ENCODE data around the gene PDE8B. TPM values are rescaled to one million over a fixed set of nuclear protein-coding genes. Genes with fewer than 3 reads are reported as not detected.
"Not testable (repeated sequence)": the region's sequence is repeated elsewhere in the genome, so short reads cannot be mapped to it uniquely, and the experiment has no call there.

Gene PDE8B
- total RNA-seq, 1 donor from 2014 or later, result 0.33 TPM

DNA sequence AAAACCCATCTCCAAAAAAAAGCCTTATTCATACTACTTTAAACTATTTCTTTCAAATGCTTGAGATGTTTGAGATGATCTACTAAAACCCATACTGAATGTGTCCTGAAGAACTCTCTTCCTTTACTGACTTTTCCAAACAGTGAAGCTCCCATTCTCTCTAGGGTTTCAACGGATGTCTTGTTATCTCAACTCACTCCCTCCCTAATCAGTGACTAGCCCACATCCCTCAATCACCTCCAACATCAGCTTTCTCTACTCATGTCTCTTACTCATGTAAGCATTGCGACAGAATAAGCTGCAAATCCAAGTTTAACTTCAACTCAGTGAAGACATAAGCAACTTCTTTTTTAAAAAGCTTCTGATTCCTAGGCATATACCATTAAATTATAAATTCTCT is 239.5 kb downstream of the PDE8B start:
- Histone ChIP-seq H3K27me3 (ENCODE audit: control insufficient read depth, insufficient read depth, low read length) (no peaks in the 10 kb centered on the region), H3K4me3 (ENCODE audit: low read depth, low read length) (no peak overlapping the region), H3K36me3 (ENCODE audit: control insufficient read depth, insufficient read depth, low read length) (no peaks in the 10 kb centered on the region)
- no peak for DNase-seq (ENCODE audit: low read depth)
- TF ChIP-seq, protein P1, sequence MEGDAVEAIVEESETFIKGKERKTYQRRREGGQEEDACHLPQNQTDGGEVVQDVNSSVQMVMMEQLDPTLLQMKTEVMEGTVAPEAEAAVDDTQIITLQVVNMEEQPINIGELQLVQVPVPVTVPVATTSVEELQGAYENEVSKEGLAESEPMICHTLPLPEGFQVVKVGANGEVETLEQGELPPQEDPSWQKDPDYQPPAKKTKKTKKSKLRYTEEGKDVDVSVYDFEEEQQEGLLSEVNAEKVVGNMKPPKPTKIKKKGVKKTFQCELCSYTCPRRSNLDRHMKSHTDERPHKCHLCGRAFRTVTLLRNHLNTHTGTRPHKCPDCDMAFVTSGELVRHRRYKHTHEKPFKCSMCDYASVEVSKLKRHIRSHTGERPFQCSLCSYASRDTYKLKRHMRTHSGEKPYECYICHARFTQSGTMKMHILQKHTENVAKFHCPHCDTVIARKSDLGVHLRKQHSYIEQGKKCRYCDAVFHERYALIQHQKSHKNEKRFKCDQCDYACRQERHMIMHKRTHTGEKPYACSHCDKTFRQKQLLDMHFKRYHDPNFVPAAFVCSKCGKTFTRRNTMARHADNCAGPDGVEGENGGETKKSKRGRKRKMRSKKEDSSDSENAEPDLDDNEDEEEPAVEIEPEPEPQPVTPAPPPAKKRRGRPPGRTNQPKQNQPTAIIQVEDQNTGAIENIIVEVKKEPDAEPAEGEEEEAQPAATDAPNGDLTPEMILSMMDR (IDR thresholded peaks at IDR 0.05; ENCODE audit: insufficient read depth, low read length, poor library complexity, severe bottlenecking), result no peak

DNA sequence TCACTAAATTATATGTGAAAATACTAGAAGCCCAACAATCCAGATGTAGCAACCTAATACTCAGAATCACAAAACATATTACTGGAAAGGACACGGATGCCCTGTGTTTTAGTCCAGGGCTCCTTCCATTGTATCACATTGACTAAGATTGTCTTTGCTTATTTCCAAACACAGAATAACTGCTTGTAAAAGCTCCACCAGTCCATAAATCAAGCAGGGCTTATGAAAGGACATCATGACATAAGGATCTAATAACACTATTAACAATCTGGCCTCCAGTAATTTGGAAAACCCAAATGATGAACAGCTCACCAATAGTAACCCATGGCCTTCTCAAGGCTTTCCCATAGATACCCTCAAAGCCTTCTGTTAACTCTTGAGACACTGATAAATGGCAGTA is 241.9 kb downstream of the PDE8B start:
- Histone ChIP-seq H3K36me3 (ENCODE audit: control insufficient read depth, insufficient read depth, low read length) (no peaks in the 10 kb centered on the region), H3K4me3 (ENCODE audit: low read depth, low read length) (no peak overlapping the region), H3K27me3 (ENCODE audit: control insufficient read depth, insufficient read depth, low read length) (no peaks in the 10 kb centered on the region)
- DNase-seq (ENCODE audit: low read depth), result no peak
- TF ChIP-seq, protein P1 (IDR thresholded peaks at IDR 0.05; ENCODE audit: insufficient read depth, low read length, poor library complexity, severe bottlenecking), result no peak

DNA sequence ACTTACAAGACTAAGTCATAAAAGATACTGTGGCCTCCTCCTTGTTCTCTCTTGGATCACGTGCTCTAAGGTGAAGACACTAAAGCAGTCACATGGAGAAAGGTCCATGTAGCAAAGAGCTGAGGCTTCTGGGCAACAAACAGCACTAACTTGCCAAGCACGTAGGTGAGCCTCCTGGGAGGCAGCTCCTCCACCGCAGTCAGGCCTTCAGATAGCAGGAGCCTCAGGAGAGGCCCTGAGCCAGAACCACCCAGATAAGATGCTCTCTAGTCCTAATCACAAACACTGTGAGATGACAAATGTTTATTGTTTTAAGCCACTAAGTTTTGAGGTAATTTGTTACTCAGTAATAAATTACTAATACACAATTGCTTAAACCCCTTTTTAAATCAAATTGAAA is 243.6 kb downstream of the PDE8B start:
- Histone ChIP-seq H3K36me3 (ENCODE audit: control insufficient read depth, insufficient read depth, low read length) (no peaks in the 10 kb centered on the region), H3K4me3 (ENCODE audit: low read depth, low read length) (no peak overlapping the region), H3K27me3 (ENCODE audit: control insufficient read depth, insufficient read depth, low read length) (no peaks in the 10 kb centered on the region)
- DNase-seq (ENCODE audit: low read depth), result no peak
- TF ChIP-seq, protein P1 (IDR thresholded peaks at IDR 0.05; ENCODE audit: insufficient read depth, low read length, poor library complexity, severe bottlenecking), result no peak

DNA sequence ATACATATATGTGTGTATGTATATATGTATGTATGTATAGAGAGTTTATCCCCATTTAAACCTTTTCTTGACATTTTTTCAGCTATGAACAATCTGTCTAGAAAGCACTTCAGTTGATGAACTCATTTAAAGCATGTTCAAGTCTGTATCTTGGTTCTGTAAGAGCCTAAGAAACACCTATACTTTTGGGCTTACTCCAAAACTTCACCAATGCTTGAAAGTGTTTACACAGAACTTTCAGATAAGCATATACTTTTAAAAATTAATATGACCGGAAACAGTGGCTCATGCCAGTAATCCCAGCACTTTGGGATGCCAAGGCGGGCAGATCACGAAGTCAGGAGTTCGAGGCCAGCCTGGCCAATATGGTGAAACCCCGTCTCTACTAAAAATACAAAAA is 250.8 kb downstream of the PDE8B start:
- no peak for DNase-seq (ENCODE audit: low read depth)
- Histone ChIP-seq H3K4me3 (ENCODE audit: low read depth, low read length) (no peak overlapping the region), H3K36me3 (ENCODE audit: control insufficient read depth, insufficient read depth, low read length) (no peaks in the 10 kb centered on the region), H3K27me3 (ENCODE audit: control insufficient read depth, insufficient read depth, low read length) (no peaks in the 10 kb centered on the region)
- TF ChIP-seq, protein P1 (IDR thresholded peaks at IDR 0.05; ENCODE audit: insufficient read depth, low read length, poor library complexity, severe bottlenecking), result no peak

DNA sequence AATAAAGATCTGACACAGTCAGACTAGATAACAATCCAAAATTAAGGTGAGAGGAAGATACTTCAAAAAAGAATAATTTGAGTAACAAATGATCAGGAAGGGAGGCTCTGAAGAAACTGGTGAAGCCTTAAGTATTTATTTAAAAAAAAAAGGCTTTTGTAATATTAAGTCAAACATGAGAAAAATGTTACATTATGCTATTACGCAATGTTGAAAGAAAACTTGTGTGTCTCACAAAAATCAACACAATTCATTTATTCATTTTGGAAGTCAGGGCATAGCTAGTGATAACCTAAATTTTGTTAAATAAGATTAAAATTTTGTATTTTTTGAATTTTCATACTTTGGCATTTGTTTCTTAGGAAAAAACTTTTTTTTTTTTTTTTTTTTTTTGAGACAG is 253.4 kb downstream of the PDE8B start:
- TF ChIP-seq, protein P1 (IDR thresholded peaks at IDR 0.05; ENCODE audit: insufficient read depth, low read length, poor library complexity, severe bottlenecking), result no peak
- no peak overlapping the region for H3K4me3 ChIP-seq (ENCODE audit: low read depth, low read length)
- H3K36me3 ChIP-seq (ENCODE audit: control insufficient read depth, insufficient read depth, low read length), result no peaks in the 10 kb centered on the region
- no peak for DNase-seq (ENCODE audit: low read depth)
- H3K27me3 ChIP-seq (ENCODE audit: control insufficient read depth, insufficient read depth, low read length), result no peaks in the 10 kb centered on the region

DNA sequence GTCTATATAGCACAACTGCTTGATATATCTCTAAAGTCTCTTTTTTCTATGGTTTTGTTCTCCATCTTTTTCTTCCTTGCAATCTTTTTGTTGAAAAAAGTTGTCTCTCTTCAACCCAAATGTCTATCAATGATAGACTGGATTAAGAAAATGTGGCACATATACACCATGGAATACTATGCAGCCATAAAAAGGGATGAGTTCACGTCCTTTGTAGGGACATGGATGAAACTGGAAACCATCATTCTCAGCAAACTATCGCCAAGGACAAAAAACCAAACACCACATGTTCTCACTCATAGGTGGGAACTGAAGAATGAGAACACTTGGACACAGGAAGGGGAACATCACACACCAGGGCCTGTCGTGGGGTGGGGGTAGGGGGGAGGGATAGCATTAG is 258.4 kb downstream of the PDE8B start:
- not testable (repeated sequence) for DNase-seq (ENCODE audit: low read depth); H3K4me3 ChIP-seq (ENCODE audit: low read depth, low read length); H3K27me3 ChIP-seq (ENCODE audit: control insufficient read depth, insufficient read depth, low read length); H3K36me3 ChIP-seq (ENCODE audit: control insufficient read depth, insufficient read depth, low read length)

DNA sequence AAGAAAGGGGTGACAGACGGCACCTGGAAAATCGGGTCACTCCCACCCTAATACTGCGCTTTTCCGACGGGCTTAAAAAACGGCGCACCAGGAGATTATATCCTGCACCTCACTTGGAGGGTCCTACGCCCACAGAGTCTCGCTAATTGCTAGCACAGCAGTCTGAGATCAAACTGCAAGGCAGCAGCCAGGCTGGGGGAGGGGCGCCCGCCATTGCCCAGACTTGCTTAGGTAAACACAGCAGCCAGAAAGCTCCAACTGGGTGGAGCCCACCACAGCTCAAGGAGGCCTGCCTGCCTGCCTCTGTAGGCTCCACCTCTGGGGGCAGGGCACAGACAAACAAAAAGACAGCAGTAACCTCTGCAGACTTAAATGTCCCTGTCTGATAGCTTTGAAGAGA is 264.6 kb downstream of the PDE8B start:
- DNase-seq (ENCODE audit: low read depth); H3K27me3 ChIP-seq (ENCODE audit: control insufficient read depth, insufficient read depth, low read length); H3K36me3 ChIP-seq (ENCODE audit: control insufficient read depth, insufficient read depth, low read length); H3K4me3 ChIP-seq (ENCODE audit: low read depth, low read length): not testable (repeated sequence)

Other genes with a start within 250 kb of the PDE8B start
- 19.8 and 20.9 TPM in 2 replicates for gene AGGF1, start 180.3 kb upstream of the PDE8B start, total RNA-seq
- gene ZBED3, start 123.4 kb upstream of the PDE8B start, total RNA-seq, result 6.0 and 9.8 TPM in 2 replicates

Data from kidney epithelial cell (primary cell).